CD4-positive, alpha-beta T cell treated with Interleukin-15 for 1 hour (primary cell): Measurements from ENCODE around the gene SF3B6.

ENCODE experiments used
- DNase-seq: peaks from one replicate; pipeline ENCODE4 v3.0.0-alpha.2; 2020

The SF3B6 gene

DNA sequence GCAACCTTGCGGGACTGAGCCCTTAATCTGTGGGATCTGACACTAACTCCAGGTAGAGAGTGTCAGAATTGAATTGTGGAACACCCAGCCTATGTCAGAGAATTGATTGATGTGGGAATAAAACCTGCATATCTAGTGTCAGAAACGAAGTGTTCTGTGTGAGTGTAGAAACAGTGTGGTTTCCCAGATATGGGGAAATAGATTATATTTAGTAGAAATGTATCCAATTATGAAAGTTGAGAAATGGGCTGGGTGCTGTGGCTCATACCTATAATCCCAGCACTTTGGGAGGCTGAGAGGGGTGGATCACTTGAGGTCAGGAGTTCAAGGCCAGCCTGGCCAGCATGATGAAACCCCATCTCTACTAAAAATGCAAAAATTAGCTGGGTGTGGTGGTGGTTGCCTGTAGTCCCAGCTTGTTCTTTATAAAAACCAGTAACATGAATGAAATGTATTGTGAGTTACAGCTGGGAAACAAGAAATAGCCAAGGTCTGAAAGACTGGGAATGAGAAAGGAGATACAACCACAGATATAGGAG lies 12.8 kb upstream of the SF3B6 start:
- DNase-seq = no peak

DNA sequence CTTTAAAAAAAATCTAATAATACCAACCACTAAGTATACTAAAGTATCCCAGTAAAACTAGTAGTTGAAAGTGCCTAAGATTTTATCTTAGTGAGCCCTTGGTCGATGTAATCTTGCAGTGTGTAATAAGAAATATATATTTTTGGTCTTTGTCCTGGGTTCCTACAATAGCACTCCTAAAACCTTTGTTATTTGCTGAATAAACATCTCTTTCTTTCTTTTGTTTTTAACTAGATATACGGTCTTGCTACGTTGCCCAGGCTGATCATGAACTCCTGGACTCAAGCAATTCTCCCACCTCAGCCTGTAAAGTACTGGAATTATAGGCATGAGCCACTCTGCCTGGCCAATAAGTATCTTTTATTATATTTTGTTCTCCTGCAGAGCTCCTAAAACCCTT lies 10.9 kb upstream of the SF3B6 start:
- no peak for DNase-seq

DNA sequence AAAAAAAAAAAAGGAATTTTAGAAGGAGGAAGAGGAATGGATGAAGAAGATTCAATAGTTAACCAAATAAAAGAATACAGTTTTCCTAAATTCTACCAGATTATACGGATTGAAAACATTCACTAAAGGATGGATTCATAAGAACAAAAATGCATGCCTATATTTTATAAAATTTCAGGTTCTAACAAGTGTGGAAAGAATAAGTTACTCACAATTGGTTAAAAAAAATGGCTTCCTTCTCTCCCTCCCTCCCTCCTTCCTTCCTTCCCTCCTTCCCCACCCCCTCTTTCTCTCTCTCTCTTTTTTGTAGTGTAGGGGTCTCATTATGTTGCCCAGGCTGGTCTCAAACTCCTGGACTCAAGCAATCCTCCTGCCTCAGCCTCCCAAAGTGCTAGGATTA lies 10.1 kb upstream of the SF3B6 start:
- no peak for DNase-seq

DNA sequence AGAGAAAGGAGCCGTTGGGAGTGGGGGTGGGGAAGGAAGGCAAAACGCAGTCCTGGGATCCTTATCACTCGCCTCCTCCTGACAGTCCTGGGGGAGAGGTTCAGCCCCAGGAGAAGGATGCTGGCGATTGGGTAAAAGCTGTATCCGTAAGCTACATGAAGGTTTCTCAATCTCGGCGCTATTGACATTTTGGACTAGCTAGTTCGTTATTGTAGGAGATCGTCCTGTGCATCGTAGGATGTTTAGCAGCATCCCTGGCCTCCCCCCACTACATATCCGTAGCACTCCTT lies 9.0 kb upstream of the SF3B6 start:
- DNase-seq = no peak

DNA sequence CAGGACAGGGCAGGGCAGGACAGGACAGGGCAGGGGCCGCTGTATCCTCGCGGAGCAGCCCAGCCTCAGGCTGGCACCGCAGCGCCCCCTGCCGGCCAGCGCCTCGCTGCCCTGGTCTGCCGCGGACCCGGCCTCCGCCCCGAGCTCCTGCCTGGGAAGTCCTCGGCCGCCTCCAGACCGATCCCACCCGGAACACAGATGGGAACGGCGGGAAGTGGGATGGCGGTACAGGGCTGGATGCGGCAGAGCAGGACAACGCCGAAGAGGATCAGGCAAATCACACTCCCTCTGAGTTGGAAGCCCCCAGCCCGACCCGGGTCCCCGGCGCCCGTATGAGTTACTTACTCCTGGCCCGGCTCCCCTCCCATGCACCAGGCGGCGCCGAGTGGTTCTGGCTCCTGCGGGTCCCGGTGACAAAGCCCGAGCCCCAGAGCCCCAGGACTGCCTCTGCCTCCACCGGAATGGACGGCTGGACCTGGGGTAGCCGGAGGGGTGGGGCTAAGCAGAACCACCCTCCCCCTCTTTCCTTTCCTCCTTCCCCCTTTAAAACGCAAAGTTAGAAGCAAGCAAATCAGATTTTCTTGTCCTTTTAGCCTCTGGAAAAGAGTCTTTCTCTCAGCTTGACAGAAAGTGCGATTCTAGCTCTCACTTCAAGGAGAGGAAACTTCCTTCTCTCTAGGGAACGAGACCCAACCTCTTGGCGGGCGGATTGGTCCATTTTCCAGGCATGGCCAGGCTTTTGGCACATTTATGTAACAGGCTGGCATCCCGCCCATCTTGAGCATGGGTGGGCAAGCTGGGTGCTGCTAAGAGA lies 8.5 kb upstream of the SF3B6 start, which contains the start of gene TP53I3:
TP53I3 (minus strand) TSS at position 449 of the 814 bp plus-strand sequence. CDS start 508 bp downstream, outside the sequence.
- peak; percentile 78 for DNase-seq

DNA sequence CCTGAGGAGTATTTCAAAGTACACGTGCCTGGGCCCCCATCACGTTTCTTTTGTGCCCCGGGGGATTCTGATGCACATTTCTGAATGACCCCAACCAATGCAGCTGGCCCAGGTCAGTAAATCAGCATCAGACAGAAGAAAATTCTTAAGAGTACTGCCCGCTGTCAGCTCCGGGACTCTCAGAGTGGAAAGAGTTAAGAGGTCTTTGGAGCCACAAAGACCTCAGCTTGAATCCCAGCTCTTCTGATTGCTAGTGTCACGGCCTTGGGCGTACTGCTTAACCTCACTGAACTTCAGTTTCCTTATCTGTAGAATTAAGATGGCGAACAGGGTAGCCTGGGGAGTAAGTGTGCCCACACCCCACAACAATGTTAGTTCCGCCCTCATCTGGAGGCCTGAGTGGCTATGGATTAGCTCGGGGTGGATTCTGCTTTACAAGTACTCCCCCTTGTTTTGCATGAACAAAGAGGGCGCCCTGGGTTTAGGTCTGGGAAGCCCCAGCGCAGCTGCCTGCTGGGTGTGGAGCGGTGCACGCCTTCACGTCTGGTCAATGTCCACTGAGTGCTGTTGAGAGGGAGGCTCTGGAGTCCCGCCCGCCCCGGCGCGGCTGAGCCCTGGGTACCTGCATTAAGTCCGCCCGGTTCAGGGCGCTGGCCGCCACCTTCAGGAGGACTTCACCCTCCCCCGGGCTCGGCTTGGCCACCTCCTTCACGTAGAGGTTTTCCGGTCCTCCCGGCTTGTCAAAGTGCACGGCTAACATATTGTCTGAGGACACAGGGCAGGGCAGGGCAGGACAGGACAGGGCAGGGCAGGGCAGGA lies 7.7 kb upstream of the SF3B6 start:
- peak; percentile 71 for DNase-seq

DNA sequence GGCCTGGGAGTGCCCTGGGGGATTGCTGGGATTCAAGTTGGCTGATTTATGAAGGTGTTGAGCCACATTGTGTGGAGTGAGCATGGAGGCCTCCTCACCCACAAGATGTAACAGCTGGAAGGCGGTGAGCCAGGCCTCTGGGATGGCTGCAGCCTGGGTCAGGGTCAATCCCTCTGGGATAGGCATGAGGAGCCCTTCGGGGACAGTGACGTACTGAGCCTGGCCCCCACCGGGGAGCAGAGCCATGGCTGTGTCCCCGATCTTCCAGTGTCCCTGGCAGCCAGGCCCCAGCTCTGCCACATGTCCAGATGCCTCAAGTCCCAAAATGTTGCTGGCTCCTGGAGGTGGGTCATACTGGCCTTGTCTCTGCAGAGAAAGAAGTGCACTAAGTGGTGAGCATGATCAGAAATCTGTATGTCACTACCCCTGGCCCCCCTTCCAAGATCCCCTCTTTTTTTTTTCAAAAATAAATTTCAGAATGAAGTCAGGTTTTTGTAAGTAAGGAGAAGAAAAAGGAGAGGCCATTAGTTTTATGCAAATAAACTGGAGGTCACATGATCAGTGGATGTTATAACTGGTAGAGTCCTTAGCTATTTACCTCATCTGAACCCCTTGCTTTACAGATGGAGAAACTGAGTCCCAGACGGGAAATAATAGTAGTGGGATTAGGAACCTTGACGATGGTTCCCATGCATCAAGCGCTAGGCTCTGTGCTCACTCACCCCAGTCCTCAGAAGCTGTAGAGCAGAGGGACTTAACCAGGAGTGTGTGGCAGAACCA lies 6.9 kb upstream of the SF3B6 start:
- DNase-seq = no peak

DNA sequence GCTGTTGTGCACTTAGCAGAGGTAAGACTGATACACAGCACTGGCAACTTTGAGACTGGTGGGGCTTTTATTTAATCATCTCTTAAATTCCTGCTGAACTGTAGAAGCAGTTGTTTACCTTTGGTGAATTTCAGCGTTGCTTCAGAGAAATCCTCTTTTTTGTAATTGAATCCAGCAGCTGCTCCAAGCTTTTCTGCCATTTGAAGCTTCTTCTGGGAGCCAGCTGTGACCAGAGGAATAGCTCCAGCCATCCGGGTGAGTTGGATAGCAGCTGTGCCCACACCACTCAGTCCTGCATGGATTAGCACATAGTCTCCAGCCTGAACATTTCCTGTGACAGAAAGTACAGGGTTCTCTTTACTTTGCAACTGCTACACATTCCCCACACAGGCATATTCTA lies 4.6 kb upstream of the SF3B6 start:
- no peak for DNase-seq

DNA sequence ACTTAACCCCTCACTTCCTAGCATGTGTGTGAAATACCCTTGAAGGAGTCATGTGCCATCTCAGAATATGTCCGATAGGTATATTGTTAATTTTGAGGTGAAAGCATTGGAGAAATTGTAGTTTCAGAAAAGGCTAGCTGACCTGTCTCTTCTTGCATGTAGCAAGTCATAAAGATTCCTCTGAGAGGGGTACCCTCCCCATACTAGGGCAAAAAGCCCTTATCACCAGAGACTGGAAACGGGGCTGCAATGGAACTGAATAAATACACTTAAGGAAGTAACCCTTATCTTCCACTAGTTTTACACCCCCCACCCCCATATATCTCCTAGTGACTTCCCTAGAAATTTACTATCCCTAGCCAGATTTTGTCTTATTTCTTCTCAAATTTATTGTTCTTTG lies 1.8 kb upstream of the SF3B6 start:
- no peak for DNase-seq

DNA sequence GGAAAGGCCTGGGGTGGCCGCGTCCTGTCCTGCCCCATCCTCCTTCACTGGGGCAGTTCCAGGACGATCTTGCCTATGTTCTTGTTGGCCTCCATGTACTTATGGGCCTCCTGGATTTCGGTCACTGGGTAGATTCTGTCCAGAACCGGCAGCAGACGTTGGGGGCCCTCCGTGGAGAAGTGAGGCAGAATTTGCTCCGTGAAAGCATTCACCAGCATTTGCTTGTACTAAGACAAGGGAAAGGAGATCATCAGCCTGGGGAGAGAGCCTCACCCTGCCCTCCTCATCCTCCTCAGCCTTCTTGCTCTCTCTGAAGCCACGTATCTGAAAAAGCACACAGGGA lies 1.4 kb upstream of the SF3B6 start:
- no peak for DNase-seq

DNA sequence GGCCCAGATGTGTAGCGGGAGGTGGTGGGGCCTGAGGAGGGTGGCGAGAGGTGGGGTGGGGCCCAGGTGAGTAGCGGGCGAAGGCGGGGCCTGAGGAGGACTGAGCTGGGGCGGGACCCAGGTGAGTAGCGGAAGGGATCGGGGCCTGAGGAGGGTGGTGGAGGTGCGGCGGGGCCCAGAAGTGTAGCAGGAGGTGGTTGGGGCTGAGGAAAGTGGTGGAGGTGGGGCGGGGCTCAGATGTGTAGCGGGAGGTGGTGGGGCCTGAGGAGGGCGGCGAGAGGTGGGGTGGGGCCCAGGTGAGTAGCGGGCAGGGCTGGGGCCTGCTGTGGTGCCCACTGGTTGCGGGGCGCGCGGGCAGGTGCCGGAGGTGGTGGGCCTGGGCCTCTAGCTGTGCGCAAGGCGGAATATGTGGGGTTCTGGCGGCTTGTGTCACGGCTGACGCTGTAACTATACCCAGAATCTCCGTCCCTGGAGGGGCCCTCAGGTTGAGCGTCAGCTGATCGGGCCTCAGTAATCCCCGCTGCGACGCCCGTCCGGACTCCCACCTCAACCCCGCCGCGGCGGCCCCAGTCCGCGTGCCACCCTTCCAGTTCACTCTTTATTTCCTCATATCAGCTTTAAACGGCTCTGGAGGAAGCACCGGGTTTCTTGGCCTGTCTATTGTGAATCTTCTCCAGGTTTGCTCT lies 866 bp upstream of the SF3B6 start:
- DNase-seq = no peak

DNA sequence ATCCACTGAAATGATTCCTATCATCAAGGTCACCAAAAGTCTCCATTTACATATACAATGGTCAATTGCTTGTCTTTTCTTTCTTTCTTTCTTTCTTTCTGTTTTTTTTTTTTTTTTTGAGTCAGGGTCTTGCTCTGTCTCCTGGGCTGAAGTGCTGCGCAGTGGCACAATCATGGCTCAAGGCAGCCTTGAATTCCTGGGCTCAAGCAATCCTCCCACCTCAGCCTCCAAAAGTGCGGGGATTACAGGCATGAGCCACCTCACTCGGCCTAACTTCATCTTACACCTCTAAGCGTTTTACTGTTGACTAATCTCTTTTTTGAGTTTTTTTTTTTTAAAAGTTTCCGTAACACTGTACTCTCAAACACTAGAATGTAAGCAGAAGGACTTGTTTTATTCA lies 867 bp downstream of the SF3B6 start:
- DNase-seq = no peak

DNA sequence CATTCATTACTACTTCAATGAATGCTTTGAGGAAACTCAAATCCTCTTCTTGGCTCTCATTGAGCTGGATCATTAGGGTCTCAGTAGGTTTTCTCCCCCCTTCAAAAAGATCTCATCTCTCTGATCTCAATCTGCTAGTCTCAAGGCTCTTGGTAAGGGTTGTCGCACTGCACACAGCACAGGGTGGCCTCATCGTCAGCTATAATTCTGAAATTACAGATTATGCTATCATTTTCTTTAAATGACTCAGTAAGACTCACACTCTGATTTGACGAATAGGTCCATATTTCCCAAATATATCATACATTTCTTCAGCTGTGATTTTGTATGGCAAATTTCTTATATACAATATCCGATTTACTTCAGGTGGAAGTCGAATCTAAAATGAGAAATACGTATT lies 2.3 kb downstream of the SF3B6 start:
- DNase-seq = no peak

DNA sequence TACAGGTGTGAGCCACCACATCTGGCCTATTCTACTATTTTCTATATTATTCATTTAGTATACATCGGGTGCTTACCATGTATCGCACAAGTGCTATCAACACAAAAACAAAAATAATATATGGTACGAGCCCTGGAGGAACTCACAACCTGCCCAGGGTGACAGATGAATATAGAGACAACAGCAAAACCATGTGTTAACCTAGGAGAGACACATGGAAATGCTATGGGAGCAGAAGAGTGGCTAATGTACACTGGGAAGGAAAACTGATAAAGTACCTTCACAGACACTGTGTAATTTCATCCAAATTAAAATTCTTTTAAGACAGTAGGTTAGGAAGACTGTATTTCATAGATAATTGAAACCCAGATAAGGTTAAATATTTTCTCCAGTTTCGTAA lies 3.9 kb downstream of the SF3B6 start:
- DNase-seq = no peak

DNA sequence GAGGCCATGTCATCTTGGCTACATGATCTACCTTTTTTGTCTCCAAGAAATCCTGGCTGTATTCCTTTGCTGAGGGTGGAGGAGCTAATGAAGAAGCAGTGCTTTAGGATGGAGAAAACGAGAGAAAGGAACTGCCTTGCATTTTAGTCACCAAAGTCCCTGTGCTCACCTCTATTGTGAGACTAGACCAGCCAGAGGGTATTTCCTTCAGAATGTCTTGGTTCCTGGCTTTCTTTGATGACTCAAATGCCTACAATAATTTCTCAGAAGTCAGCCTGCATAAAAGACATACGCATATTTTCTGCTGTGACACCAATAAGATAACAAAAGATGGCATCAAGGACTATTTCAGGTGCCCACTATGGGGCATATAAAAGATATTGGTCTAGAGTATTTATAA lies 10.8 kb downstream of the SF3B6 start:
- DNase-seq = no peak

DNA sequence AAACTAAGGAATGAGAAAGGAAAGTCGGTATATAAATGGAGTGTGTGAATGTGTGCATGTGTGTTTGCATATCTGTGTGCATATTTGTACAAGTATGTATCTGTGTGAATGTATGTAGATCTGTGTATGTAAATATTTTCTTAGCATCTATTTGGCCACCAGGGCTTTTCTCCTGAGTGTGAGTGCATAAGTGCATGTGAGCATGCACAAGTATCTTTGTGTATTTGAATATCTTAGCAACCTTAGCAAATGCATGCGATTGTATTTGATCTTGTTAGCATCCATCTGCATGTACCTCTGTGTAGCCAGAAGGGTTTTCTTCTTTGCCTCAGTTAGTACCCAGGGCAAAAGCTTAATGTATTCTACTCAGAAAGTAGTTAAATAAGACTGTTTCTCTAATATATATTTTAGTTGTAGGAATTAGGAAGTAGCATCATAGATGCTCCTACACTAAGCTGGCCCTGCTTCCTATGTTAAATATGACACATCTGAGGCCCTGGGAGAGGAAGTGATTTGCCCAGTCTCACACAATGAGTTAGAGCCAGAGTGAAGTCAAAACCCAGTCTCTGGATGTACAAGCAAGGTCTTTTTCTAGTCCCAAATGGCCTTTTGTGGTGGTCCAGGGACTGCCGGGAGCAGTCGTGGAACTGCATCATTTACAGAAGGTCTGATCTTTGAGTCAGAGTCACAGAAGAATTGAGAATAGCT lies 17.4 kb downstream of the SF3B6 start:
- DNase-seq = no peak

DNA sequence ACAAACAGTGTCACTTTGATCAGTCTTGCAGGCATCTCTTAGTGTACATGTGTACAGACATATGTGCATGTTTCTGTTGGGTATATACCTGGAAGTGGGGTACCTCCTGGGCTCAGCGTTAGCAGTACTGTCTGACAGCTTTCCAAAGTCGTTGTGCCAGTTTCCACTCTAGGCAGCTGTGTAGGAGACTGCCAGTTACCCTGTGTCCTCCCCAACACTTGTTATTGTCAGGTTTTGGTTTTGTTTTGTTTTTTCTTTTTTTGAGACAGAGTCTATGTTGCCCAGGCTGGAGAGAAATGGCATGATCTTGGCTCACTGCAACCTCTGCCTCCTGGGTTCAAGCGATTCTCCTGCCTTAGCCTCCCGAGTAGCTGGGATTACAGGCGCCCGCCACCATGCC lies 20.4 kb downstream of the SF3B6 start:
- DNase-seq = no peak

DNA sequence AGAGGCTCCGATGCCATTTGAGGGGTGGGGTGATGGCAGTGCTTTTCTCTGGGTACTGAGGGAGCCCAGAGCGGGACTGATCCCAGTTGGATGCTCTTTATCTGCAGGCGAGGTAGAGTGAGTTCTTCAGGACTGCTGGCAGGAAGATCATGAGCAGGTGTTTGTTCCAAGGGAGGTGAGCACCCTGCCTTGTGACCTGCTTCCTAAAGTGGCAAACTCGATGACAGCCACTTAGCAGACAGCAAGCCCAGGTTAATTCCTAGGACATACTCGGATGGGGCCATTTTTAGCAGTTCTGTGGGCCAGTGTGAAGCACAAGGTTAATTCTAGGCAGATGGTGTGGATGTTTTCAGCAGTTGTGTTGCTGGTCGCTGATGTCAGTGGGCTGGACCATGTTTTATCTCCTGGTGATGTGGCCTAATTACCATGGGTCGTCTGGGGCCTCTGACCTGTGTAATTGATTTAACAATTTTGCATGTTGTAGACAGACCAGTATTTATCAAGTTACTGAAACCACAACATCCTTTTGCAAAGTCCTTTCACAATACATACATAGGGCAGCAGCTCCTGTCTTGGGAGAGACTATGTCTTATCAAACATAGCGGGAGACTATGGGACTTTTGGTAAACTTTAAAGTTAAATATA lies 21.6 kb downstream of the SF3B6 start:
- DNase-seq = no peak

DNA sequence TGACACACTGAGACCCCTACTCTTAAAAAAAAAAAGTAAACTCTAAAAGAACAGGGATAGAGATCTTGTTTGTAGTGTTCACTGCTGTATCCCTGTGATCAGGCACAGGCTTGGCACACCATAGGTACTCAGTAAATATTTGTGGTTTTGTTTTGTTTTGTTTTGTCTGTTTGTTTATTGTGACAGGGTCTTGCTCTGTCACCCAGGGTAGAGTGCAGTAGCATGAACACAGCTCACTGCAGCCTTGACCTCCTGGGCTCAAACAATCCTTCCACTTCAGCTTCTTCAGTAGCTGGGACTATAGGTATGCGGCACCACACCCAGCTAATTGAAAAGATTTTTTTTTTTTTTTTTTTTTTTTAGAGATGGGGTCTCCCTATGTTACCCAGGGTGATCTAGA lies 23.2 kb downstream of the SF3B6 start:
- no peak for DNase-seq

DNA sequence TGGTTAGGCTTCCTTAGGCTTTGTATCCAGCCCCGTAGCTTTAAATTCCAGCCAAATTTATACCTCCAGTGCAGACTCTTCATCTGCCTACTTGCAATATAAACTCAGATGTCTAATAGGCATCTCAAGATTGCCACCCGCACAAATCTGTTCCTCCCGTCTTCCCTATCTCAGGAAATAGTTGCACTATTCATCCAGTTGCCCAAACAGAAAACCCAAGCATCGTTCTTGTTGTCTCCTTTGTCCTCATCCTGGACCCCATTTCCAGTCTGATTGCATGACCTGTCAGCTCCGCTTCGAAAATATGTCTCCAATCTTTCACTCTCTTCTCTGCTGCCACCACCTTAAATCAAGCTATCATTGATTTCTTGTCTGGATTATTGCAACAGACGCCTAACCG lies 24.3 kb downstream of the SF3B6 start:
- no peak for DNase-seq

DNA sequence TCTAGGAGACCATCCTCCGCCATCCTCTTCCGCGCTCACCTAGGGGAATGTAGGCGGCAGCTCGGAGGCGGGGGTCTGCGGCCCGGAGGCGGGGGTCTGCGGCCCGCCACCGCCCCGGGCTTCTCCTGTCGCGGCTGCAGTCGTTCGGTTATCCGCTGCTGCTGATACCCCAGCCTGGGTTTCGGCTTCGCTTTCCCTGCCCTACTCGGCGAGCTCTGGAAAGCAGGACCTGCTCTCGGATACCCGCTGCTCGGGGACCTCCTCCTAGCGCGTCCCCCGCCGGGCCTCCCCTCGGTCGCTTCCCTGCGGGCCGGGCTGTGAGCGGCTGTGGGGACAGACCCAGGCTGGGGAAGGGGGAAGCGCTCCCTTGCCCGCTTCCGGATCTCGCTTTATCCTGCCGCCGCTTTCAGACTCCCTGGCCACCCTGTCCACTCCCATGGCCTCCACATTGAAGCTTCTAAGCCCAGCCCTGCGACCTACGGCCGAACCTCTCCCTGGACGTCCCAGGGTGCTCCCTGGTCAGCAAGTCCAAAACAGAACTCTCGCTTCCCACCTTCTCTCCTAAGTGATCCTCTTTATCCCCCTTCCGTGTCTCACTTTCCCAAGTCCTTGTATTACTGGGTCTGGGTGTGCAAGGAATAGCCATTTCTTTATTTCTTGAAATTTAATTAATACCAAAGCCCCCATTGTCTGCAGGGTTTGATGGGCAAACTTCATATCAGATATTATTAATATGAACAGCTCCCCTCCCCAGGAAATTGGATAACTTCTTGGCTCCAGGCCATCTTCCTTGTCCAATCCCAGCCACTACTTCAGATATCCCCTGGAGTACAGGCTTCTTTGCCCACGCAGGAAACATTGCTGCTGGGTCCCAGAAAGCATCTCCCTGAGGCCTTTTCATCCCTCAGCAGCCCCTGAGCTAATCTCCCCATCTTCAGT lies 25.8 kb downstream of the SF3B6 start:
- no peak for DNase-seq
